ENCODE measurements around the gene TMPRSS9.
"Not testable (repeated sequence)": the region's sequence is repeated elsewhere in the genome, so short reads cannot be mapped to it uniquely, and the experiment has no call there.

TMPRSS9 gene

DNA sequence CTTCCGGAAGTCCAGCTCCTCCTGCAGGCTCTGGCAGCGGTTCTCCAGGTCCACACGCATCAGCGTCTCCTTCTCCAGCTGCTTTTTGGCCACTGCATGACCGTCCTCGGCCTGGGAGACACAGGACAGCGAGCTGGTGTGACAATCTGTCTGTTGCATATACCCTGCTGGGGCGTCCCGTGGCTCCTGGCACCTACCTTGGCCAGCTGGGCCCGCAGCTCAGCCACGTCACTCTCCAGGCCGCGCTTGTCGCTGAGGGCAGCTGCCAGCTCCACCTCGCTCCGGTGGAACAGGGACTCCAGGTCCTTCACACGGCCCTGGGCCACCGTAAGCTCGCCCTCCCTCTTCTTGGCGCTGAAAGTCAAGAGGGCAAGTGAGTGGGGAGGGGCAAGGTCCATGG lies 78.1 kb downstream of the TMPRSS9 start:
- DNase-seq (ENCODE audit: low read depth): no peak

GRCh38 chr19:2440515-2440914 lies 80.5 kb downstream of the TMPRSS9 start:
- no peak for DNase-seq (ENCODE audit: low read depth)

GRCh38 chr19:2441096-2441752 lies 81.2 kb downstream of the TMPRSS9 start:
- DNase-seq (ENCODE audit: low read depth): no peak

DNA sequence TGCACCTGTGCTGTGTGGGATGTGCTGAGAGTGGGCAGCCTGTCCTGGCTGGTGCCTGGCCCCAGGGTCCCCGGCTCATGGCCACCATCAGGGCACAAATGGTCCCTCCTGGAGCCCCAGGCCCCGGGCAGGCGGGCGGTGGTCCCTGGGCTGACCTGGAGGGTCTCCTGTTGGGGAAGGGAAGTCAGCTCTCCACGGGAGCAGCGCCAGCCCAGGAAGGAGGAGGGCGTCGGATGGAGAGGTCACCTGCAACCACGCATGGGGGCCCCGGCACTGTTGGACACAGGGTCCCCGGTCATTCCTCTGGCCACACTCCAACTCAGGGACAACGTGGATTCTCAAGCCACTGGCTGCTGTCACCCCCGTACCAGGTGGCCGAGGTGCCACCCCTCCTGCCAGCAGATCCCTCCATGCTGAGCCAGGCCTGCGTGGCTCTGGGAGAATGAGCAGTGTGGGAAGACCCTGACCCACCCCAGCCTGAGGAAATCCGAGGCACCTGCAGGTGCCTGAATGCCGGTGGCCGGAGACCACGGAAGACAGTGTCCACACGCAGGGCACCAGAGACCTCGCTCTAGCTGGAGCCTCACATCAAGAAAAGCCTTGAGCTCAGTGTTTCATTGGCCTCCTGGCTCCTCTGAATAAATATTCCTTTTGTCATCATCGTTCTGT lies 83.2 kb downstream of the TMPRSS9 start:
- DNase-seq (ENCODE audit: low read depth): no peak

DNA sequence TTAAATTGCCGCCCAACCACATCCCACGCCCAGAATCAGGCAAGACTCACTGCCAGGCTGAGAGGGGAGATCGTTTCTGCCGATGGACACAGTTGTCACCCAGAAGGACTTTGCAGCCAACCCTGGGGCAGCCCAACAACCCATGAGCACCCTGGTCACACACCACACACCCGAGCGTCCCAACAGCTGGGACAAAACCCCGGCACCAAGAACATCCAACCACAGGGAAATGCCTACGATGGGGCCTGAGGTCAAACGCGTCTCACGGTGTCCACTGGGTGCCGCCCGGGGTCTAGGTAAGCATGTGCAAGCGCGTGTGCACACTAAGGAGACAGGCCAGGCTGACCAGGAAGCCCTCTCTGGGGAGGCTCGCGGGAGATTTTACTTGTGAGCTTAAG lies 83.7 kb downstream of the TMPRSS9 start:
- DNase-seq (ENCODE audit: low read depth): no peak

DNA sequence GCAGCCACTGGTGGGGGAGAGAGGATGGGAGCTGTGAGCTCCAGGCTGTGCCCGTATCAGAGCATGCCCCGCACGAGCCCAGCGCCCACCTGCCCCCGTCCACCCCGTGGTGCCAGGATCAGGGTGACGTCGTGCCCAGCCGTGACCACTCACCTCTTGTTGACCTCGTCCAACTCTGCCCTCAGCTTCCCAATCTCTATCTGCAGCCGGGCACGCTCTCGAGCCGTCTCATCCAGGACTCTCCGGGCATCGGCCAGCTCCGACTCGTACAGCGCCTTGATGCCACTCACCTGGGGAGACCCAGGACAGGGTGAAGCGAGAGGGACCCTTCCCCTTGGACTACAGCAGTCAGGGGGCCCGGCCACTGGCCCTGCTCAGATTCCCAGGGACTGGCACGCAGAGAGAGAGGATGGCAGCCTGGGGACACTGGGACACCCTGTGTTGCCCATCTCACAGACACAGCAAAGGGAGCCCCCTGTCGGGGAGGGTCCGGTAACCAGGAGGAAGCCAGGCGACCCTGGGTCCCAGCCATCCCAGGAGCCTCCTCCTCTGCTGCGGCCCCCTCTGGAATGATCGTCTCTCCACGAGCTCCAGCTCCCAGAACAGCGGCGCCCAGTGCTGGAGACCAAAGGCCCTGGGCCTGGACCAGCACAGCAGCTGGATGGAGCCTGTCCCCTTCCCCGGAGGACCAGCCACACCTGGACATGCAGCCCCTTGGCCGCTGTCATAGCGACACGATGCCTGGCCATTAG lies 84.4 kb downstream of the TMPRSS9 start:
- no peak for DNase-seq (ENCODE audit: low read depth)

DNA sequence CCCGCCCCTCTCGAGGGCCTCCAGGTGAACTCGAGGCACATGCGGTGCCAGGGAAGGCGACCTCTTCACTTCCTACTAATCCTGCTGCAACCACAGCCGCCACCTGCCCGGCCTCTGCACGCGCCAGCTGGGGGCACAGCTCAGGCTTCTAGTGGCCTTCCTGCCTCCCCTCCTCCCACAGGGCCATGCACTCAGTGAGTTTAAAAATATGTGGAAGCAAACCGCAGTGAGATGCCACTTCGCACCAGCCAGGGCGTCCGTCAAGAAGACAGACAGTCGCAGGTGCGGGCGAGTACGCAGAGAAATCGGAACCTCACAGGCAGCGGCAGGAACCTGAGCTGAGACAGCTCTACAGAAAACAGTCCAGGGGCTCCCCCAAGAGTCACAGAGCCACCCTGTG lies 86.3 kb downstream of the TMPRSS9 start:
- DNase-seq (ENCODE audit: low read depth): no peak

GRCh38 chr19:2449019-2449418 lies 89.0 kb downstream of the TMPRSS9 start:
- DNase-seq (ENCODE audit: low read depth): no peak

DNA sequence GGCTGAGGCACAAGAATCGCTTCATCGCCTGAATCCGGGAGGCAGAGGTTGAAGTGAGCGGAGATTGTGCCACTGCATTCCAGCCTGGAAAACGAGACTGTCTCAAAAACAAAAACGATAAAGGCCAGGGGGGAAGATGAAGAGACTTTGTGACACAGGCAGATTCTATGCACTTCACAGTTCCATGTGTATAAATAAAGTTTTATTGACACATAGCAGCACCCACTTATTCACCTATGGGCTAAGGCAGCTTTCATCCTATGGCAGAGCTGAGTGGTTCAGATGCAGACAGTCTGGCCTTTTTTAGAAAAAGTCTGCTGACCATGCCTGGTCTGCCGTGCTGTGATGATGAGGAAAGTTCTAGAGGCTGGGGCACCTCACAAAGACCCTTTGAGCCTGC lies 91.1 kb downstream of the TMPRSS9 start:
- no peak for DNase-seq (ENCODE audit: low read depth)

- no peak for DNase-seq (ENCODE audit: low read depth)
Measured at GRCh38 chr19:2451741-2452140, 91.7 kb downstream of the TMPRSS9 start.

DNA sequence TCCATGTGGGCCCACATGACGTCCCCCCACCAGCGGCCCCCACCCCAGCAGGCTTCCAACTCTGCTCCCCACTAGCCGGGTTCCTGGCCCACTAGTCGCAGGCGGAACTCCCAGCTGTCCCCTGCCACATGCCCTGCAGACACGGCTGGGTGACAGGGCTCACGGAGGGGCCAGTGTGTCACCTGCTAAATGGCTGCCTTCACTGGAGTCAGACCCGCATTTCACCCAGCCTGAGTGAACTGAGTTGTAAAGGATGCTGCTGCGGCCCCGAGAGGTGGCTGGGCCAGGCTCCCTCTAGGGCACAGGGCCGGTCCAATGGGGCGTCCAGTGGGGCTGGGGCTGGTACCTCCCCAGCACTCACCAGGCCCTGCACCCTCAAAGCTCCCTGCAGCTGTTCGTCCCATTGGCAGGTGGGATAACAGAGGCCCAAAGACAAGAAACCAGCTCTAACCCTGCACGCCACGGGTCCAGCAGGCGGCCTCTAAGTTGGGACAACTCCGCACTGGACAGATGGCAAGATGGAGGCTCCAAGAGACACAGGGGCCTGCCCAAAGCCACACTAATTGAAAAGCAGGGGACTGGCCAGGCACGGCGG lies 93.5 kb downstream of the TMPRSS9 start:
- no peak for DNase-seq (ENCODE audit: low read depth)

DNA sequence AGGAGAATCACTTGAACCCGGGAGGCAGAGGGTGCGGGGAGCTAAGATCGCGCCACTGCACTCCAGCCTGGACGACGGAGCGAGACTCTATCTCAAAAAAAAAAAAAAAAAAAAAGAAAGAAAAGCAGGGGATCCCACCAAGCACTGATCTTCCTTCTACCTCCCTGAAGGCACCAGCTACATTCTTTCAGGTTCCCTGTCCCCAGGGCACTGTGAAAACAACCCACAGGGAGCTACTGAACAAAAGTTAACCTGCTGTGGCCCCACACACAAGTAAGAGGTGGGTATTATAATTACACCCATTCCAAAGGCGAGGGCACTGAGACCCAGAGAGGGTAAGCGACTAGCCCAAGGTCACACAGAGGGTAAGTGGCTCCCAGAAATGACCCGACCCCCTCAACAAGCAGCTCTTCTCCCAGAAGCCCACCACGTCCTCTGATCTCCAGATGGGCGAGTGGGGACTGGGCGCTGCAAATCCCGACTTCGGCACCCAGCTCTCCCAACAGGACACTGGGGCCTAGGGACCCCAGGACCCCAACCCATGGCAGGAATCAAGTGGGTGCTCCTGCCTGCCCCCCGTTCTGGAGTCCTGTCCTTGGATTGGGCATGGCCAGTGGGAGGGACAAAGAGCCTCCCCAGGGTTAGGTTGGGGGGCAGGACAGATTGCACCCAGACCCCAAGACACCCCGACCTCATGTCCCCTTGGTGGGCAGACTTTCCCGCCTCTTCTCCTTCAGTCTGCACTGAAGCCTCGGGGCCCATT lies 94.3 kb downstream of the TMPRSS9 start:
- no peak for DNase-seq (ENCODE audit: low read depth)

DNA sequence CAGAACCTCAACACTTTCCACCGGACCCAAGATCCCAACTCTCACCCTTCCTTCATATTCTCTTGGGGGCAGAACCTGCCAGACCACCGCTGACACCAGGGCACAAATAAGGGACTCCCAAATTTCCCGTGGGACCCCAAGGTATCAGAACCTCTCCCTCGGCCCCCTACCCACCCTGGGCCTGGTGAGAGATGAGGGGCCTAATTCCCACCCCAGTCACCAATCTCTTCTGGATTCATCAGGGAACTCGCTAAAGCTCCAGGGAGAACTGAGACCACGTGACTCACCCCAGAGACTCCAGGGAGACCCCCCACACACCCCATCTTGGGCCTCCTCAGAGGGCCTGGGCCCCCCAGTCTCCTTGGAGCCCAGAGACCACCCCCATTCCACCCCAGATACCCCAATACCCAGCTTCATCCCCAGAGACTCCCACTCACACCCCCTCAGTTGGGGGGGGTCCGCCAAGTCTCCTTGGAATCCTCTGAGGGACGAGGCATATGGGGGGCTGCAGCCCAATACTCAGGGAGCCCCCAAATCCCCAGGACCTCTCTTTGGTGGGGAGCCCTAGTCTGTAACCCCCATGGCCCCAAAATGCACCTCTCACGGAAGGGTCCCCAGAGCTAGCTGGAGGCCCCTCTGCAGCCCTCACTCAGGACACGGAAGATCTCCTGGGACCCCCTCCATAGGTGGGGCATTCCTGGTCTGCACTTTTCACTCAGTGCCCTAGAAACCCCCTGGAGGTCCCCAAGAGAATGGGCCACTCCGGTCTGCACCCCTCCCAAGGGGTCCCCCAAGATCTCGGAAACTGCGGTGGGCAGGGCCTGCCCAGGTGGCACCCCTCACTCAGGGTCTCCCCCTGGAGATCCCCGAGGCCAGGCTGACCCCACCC lies 95.1 kb downstream of the TMPRSS9 start:
- no peak for DNase-seq (ENCODE audit: low read depth)

- DNase-seq (ENCODE audit: low read depth): peak; percentile 19
Measured at GRCh38 chr19:2455851-2456570, 95.9 kb downstream of the TMPRSS9 start.

DNA sequence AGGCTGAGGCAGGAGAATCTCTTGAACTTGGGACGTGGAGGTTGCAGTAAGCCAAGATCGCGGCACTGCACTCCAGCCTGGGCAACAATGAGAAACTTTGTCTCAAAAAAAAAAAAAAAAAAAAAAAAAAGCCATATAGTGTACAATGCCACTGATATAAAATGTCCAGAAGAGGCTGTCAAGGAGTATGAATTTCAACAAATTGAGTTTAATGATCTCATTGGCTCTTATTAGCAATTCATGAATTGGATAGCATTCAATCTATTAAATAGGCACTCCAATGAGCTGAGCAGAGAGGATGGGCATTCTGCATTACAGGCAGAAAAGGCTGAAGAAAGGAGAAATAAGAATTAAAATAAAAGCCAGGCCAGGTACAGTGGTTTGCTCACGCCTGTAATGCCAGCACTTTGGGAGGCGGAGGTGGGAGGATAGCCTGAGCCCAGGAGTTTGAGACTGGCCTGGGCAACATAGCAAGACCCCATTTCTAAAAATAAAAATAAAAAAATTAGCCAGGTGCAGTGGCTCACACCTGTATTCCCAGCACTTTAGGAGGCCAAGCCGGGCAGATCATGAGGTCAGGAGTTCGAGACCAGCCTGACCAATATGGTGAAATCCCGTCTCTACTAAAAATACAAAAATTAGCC lies 97.5 kb downstream of the TMPRSS9 start:
- no peak for DNase-seq (ENCODE audit: low read depth)

DNA sequence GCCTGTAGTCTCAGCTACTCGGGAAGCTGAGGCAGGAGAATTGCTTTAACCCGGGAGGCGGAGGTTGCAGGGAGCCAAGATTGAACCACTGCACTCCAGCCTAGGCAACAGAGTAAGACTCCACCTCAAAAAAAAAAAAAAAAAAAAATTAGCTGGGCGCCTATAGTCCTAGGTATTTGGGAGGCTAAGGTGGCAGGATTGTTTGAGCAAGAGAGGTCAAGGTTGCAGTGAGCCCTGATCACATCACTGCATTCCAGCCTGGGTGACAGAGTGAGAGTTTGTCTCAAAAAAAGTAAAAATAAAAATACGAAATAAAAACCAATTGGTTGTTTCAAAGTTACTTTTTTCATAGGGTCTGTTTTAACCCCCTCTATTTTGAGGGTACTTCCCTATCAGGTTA lies 98.0 kb downstream of the TMPRSS9 start:
- DNase-seq (ENCODE audit: low read depth): no peak

DNA sequence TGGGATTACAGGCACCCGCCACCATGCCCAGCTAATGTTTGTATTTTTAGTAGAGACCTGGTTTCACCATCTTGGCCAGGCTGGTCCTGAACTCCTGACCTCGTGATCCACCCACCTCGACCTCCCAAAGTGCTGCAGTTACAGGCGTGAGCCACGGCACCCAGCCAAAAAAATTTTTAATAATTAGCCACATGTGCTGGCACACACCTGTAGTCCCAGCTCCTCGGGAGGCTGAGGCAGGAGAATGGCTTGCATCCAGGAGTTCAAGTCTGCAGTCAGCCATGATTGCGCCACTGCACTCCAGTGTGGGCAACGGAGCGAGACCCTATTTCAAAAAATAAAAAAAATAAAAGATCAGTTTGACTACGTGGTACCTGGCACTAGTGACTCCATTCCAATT lies 98.7 kb downstream of the TMPRSS9 start:
- not testable (repeated sequence) for DNase-seq (ENCODE audit: low read depth)

DNA sequence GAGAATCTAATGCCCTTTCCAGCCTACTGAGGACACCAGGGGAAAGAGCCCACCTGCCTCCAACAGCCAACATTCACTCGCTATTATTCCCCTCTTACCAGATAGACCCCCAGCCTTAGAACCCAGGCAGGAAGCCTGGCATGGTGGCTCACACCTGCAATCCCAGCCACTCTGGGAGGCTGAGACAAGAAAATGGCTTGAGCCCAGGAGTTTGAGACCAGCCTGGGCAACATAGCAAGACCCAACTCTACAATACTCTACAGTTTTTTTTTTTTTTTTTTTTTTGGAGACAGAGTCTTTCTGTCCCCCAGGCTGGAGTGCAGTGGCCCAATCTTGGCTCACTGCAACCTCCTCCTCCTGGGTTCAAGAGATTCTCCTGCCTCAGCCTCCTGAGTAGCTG lies 100.2 kb downstream of the TMPRSS9 start:
- no peak for DNase-seq (ENCODE audit: low read depth)

DNA sequence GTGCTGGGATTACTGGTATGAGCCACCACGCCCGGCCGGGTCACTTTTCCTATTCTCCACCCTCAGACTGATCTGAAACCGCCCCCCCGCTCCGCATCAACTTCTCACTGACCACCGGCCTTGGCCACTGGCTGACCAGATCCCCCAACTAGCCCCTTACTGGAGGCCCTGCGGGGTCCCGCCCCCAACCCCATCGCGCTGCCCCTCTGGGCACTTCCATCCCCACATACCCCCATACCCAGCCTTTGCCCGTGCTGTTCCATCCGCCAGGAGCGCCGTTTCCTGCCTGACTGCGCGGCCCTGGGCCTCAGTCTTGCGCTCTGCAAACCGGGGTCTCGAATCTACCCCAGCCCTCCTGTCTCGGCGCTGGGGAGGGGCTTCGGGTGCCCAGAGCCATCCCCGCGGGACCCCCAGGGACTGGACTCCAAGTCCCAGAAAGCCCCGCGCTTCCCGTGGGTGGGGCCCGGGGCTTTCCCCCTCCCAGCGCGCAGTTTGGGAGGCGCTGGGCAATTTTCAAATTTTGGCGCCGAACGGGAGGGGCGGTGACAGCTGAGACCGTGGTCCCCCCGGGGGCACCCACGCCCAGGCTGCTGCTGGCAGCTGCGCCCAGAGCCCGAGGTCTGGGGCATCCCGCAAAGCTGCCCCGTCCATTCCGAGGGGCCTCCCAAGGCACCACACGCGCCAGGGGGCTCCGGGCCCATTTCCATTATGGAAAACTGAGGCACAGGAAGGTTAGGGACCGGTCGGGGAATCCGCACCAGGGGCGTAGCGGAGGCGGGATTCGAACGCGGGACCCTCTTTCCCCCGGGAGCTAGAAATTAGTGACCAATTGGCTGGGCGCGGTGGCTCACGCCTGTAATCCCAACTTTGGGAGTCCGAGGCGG lies 101.9 kb downstream of the TMPRSS9 start:
- DNase-seq (ENCODE audit: low read depth): peak; percentile 52
